Fibroblast of skin of left quadriceps (primary cell): Measurements from ENCODE around the gene PTPRN2.
"Not testable (repeated sequence)": the region's sequence is repeated elsewhere in the genome, so short reads cannot be mapped to it uniquely, and the experiment has no call there.

ENCODE experiments used
- DNase-seq, 2 experiments: peaks; one replicate each; pipeline ENCODE4 v3.0.0-alpha.2; 2013; ENCODE audit warnings: low read depth in 2 of 2

PTPRN2 gene

GRCh38 chr7:158366916-158367633 is 220.5 kb downstream of the PTPRN2 start:
- no peak for DNase-seq

- DNase-seq = no peak
Measured at GRCh38 chr7:158366346-158366745, 221.3 kb downstream of the PTPRN2 start.

- no peak for DNase-seq
Measured at GRCh38 chr7:158365267-158365666, 222.4 kb downstream of the PTPRN2 start.

- no peak for DNase-seq
Measured at GRCh38 chr7:158364451-158364850, 223.2 kb downstream of the PTPRN2 start.

GRCh38 chr7:158362912-158363905 is 224.4 kb downstream of the PTPRN2 start:
- no peak for DNase-seq

GRCh38 chr7:158362001-158362400 is 225.6 kb downstream of the PTPRN2 start:
- no peak for DNase-seq

- no peak for DNase-seq
Measured at GRCh38 chr7:158361326-158361946, 226.2 kb downstream of the PTPRN2 start.

GRCh38 chr7:158358926-158359645 is 228.5 kb downstream of the PTPRN2 start:
- DNase-seq = no peak

GRCh38 chr7:158357898-158358821 is 229.5 kb downstream of the PTPRN2 start:
- DNase-seq = no peak

GRCh38 chr7:158357106-158357897 is 230.3 kb downstream of the PTPRN2 start:
- no peak for DNase-seq

GRCh38 chr7:158356454-158356853 is 231.2 kb downstream of the PTPRN2 start:
- DNase-seq = no peak

GRCh38 chr7:158355456-158356065 is 232.1 kb downstream of the PTPRN2 start:
- DNase-seq = no peak

- no peak for DNase-seq
Measured at GRCh38 chr7:158354861-158355260, 232.8 kb downstream of the PTPRN2 start.

- DNase-seq = no peak
Measured at GRCh38 chr7:158353606-158354570, 233.7 kb downstream of the PTPRN2 start.

GRCh38 chr7:158351899-158352729 is 235.5 kb downstream of the PTPRN2 start:
- not testable (repeated sequence) for DNase-seq

GRCh38 chr7:158351481-158351880 is 236.1 kb downstream of the PTPRN2 start:
- DNase-seq = no peak

- no peak for DNase-seq
Measured at GRCh38 chr7:158351051-158351450, 236.6 kb downstream of the PTPRN2 start.
